ENCODE data around the gene DMBX1. TPM values are rescaled to one million over a fixed set of nuclear protein-coding genes. Genes with fewer than 3 reads are reported as not detected.
A peak's percentile ranks its signal among the peaks of the same experiment; 100 is the strongest.

The DMBX1 gene
- polyA plus RNA-seq, 1 of the 3 experiments (the other 2 are of a cell fraction), result not detected

- 62% methylated on average over 4 of the region's 5 CpGs for WGBS (ENCODE audit: low lambda C conversion rate)
- H3K9me2 ChIP-seq, result no peaks in the 10 kb centered on the region
- H3K27me3 ChIP-seq (ENCODE audit: insufficient read depth), result no peaks in the 10 kb centered on the region
- no peak overlapping the region for H3K4me2 ChIP-seq
- H3K4me1 ChIP-seq (ENCODE audit: control insufficient read depth in 1 of 2, insufficient read depth in 2 of 2, low read depth in 1 of 2, low read length in 1 of 2), result no peaks in the 10 kb centered on the region
- no peaks in the 10 kb centered on the region for H3K79me2 ChIP-seq (ENCODE audit: insufficient read depth)
- H3K27ac ChIP-seq (ENCODE audit: low read depth in 2 of 2, low read length in 1 of 2), result no peak overlapping the region
- no peaks in the 10 kb centered on the region for H3F3A ChIP-seq (replicated peaks; ENCODE audit: insufficient read depth)
- no peak overlapping the region for H3K9ac ChIP-seq
- no peak for DNase-seq
- ChIA-PET CTCF (interaction anchor here (1.2 to 3.0 kb wide), 2 partner anchors 24 to 32 kb away, joined by 3 to 13 read pairs; no protein-coding TSS in a partner anchor), POLR2A (no interaction called here)
- no peaks in the 10 kb centered on the region for H3K9me3 ChIP-seq
- no peaks in the 10 kb centered on the region for H3K36me3 ChIP-seq (replicated peaks in 1 of 2; ENCODE audit: control insufficient read depth in 1 of 2, insufficient read depth in 2 of 2, low read length in 1 of 2)
- no peaks in the 10 kb centered on the region for H4K20me1 ChIP-seq (ENCODE audit: insufficient read depth)
- TF ChIP-seq FOSL2 (IDR thresholded peaks at IDR 0.05; ENCODE audit: borderline replicate concordance, low read depth) (peak; percentile 78), JUND (IDR thresholded peaks at IDR 0.05) (peak; percentile 47), MEF2A (IDR thresholded peaks at IDR 0.05; ENCODE audit: borderline replicate concordance, low read depth) (no peak)
- no peak overlapping the region for H2AFZ ChIP-seq (ENCODE audit: low read depth)
- no peak overlapping the region for H3K4me3 ChIP-seq (ENCODE audit: low read depth in 2 of 2, low read length in 1 of 2)
Observed at GRCh38 chr1:46508757-46509156, 19.1 kb downstream of the DMBX1 start.

- H3K4me1 ChIP-seq (ENCODE audit: control insufficient read depth in 1 of 2, insufficient read depth in 2 of 2, low read depth in 1 of 2, low read length in 1 of 2), result no peaks in the 10 kb centered on the region
Observed at GRCh38 chr1:46510341-46510997, 20.8 kb downstream of the DMBX1 start.

More at GRCh38 chr1:46510341-46510997, 20.8 kb downstream of the DMBX1 start:
- Histone ChIP-seq H3K27me3 (ENCODE audit: insufficient read depth) (no peaks in the 10 kb centered on the region), H3K9me3 (no peaks in the 10 kb centered on the region), H3K4me3 (ENCODE audit: low read depth in 2 of 2, low read length in 1 of 2) (no peak overlapping the region), H3K9me2 (no peaks in the 10 kb centered on the region), H3K36me3 (replicated peaks in 1 of 2; ENCODE audit: control insufficient read depth in 1 of 2, insufficient read depth in 2 of 2, low read length in 1 of 2) (no peaks in the 10 kb centered on the region), H2AFZ (ENCODE audit: low read depth) (no peak overlapping the region), H3F3A (replicated peaks; ENCODE audit: insufficient read depth) (no peaks in the 10 kb centered on the region), H4K20me1 (ENCODE audit: insufficient read depth) (no peaks in the 10 kb centered on the region), H3K9ac (no peak overlapping the region), H3K27ac (ENCODE audit: low read depth in 2 of 2, low read length in 1 of 2) (no peak overlapping the region), H3K79me2 (ENCODE audit: insufficient read depth) (no peaks in the 10 kb centered on the region), H3K4me2 (no peak overlapping the region)
- TF ChIP-seq ZBTB33 (IDR thresholded peaks at IDR 0.05; ENCODE audit: borderline replicate concordance, low read depth) (no peak), USF2 (IDR thresholded peaks at IDR 0.05; ENCODE audit: borderline replicate concordance, low read depth, low read length) (no peak), EP300 (IDR thresholded peaks at IDR 0.05; ENCODE audit: borderline replicate concordance in 1 of 2, low read depth in 1 of 2, low read length in 1 of 2) (no peak), RXRA (IDR thresholded peaks at IDR 0.05; ENCODE audit: borderline replicate concordance, low read depth) (no peak), MAX (IDR thresholded peaks at IDR 0.05; ENCODE audit: low read depth) (no peak), MXI1 (IDR thresholded peaks at IDR 0.05; ENCODE audit: low read depth, low read length) (no peak), YY1 (IDR thresholded peaks at IDR 0.05; ENCODE audit: low read depth) (no peak)
- DNase-seq, result no peak
- CTCF ChIA-PET, result interaction anchor here (1.1 to 1.3 kb wide), 3 partner anchors 18 to 33 kb away, joined by 3 to 7 read pairs (median 5); no protein-coding TSS in a partner anchor
- POLR2A ChIA-PET, result no interaction called here
- 86% methylated on average over 14 of the region's 19 CpGs for WGBS (ENCODE audit: low lambda C conversion rate)
